Measurements from ENCODE around the gene PACSIN3.

The PACSIN3 gene

GRCh38 chr11:47136921-47137320, 49.3 kb downstream of the PACSIN3 start:
- no peak for DNase-seq (ENCODE audit: extremely low spot score)
- CTCF ChIA-PET = interaction anchor here (0.9 kb wide), 1 partner anchor 16 kb away, joined by 4 read pairs; no protein-coding TSS in a partner anchor
- no peak for TF ChIP-seq L3MBTL2 (conservative IDR thresholded peaks at IDR 0.05)
- TF ChIP-seq CTBP1 (IDR thresholded peaks at IDR 0.05; ENCODE audit: borderline replicate concordance) = no peak
- POLR2A ChIA-PET = no interaction called here

- DNase-seq (ENCODE audit: extremely low spot score) = no peak
- ChIA-PET POLR2A (no interaction called here), CTCF (no interaction called here)
- no peak for TF ChIP-seq SP1 (IDR thresholded peaks at IDR 0.05)
- no peak for TF ChIP-seq FOXA1 (IDR thresholded peaks at IDR 0.05)
- no peak for TF ChIP-seq PKNOX1 (IDR thresholded peaks at IDR 0.05)
Observed at GRCh38 chr11:47136327-47136726, 49.9 kb downstream of the PACSIN3 start.

- CTCF ChIA-PET = no interaction called here
- DNase-seq (ENCODE audit: extremely low spot score) = no peak
- POLR2A ChIA-PET = no interaction called here
- TF ChIP-seq BHLHE40 (IDR thresholded peaks at IDR 0.05; ENCODE audit: borderline replicate concordance) = no peak
- no peak for TF ChIP-seq HDGF (IDR thresholded peaks at IDR 0.05; ENCODE audit: borderline replicate concordance)
- TF ChIP-seq SUZ12 (IDR thresholded peaks at IDR 0.05) = no peak
Observed at GRCh38 chr11:47132981-47133380, 53.3 kb downstream of the PACSIN3 start.

GRCh38 chr11:47132490-47132889, 53.7 kb downstream of the PACSIN3 start:
- DNase-seq (ENCODE audit: extremely low spot score) = no peak
- TF ChIP-seq BHLHE40 (IDR thresholded peaks at IDR 0.05; ENCODE audit: borderline replicate concordance) (no peak), FOXM1 (IDR thresholded peaks at IDR 0.05; ENCODE audit: borderline replicate concordance) (no peak), LEF1 (IDR thresholded peaks at IDR 0.05; ENCODE audit: borderline replicate concordance) (no peak)
- ChIA-PET POLR2A (no interaction called here), CTCF (interaction anchor here (0.6 kb wide), 1 partner anchor 148 kb away, joined by 3 read pairs; no protein-coding TSS in a partner anchor)

- DNase-seq (ENCODE audit: extremely low spot score) = no peak
- ChIA-PET POLR2A (interaction anchor here (1.1 kb wide), 1 partner anchor 12 kb away, joined by 5 read pairs; no protein-coding TSS in a partner anchor), CTCF (interaction anchor here (0.9 kb wide), 1 partner anchor 8 kb away, joined by 4 read pairs; no protein-coding TSS in a partner anchor)
- TF ChIP-seq TARDBP (IDR thresholded peaks at IDR 0.05) (no peak), CTBP1 (IDR thresholded peaks at IDR 0.05; ENCODE audit: borderline replicate concordance) (no peak), FOXA1 (IDR thresholded peaks at IDR 0.05) (no peak), FOXM1 (IDR thresholded peaks at IDR 0.05; ENCODE audit: borderline replicate concordance) (no peak), ELF4 (IDR thresholded peaks at IDR 0.05) (no peak), SP1 (IDR thresholded peaks at IDR 0.05) (no peak), SUZ12 (IDR thresholded peaks at IDR 0.05) (no peak), HDGF (IDR thresholded peaks at IDR 0.05; ENCODE audit: borderline replicate concordance) (no peak)
Observed at GRCh38 chr11:47131136-47131535, 55.1 kb downstream of the PACSIN3 start.

GRCh38 chr11:47130543-47130942, 55.7 kb downstream of the PACSIN3 start:
- TF ChIP-seq NFRKB (IDR thresholded peaks at IDR 0.05) (no peak), PKNOX1 (IDR thresholded peaks at IDR 0.05) (no peak), LEF1 (IDR thresholded peaks at IDR 0.05; ENCODE audit: borderline replicate concordance) (no peak), SUZ12 (IDR thresholded peaks at IDR 0.05) (no peak), ZNF384 (IDR thresholded peaks at IDR 0.05) (no peak), TARDBP (IDR thresholded peaks at IDR 0.05) (no peak), FOXK2 (IDR thresholded peaks at IDR 0.05) (no peak), BHLHE40 (IDR thresholded peaks at IDR 0.05; ENCODE audit: borderline replicate concordance) (no peak), SP1 (IDR thresholded peaks at IDR 0.05) (no peak), HDGF (IDR thresholded peaks at IDR 0.05; ENCODE audit: borderline replicate concordance) (no peak), ARNT (IDR thresholded peaks at IDR 0.05) (no peak), FOXA1 (IDR thresholded peaks at IDR 0.05) (no peak)
- CTCF ChIA-PET = interaction anchor here (0.9 kb wide), 1 partner anchor 9 kb away, joined by 4 read pairs; no protein-coding TSS in a partner anchor
- DNase-seq (ENCODE audit: extremely low spot score) = no peak
- POLR2A ChIA-PET = interaction anchor here (1.1 kb wide), 1 partner anchor 12 kb away, joined by 5 read pairs; no protein-coding TSS in a partner anchor
